ENCODE measurements around the gene CABP2. TPM values are rescaled to one million over a fixed set of nuclear protein-coding genes. Genes with fewer than 3 reads are reported as not detected.
A peak's percentile ranks its signal among the peaks of the same experiment; 100 is the strongest.

Gene CABP2
- total and polyA plus RNA-seq, 10 of the 15 experiments (the other 5 are each of a cell fraction or from before 2014, with no cell fraction given), result not detected

DNA sequence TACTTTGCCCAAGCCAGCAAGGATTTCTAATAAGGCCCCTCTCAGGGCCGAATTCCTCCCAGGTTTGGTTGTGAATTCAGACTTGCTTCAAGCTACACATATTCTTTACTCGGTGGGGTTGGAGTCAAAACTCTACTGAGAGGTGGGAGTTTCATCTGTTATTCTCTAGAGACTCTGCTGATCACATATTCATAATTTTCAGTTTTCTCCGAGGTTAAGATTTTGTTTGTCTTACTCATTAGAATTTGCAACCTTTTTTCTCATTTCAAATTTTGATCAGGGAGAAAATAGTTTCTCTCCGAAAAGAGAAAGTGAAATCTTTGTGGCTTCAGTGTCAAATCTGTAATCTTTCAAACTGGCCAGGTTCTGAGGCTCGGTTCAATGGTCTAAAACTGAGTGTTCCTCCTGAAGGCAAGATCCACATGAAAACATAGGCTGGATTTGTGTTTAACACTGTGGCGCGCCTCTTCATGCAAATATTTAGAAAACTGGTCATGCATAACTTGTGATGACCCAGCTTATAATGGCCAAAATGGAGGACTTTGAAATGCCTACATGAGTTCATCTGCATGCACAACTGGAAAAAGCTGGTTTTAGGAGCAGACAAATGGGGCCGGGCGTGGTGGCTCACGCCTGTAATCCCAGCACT is 38.8 kb upstream of the CABP2 start (continued):
- TF ChIP-seq E2F8 (IDR thresholded peaks at IDR 0.05; ENCODE audit: low read depth, partially characterized antibody) (peak; percentile 46), RB1 (IDR thresholded peaks at IDR 0.05; ENCODE audit: borderline replicate concordance) (no peak), NFXL1 (IDR thresholded peaks at IDR 0.05; ENCODE audit: borderline replicate concordance) (no peak), DPF2 (IDR thresholded peaks at IDR 0.05) (peak; percentile 57; the same call in 1 of the 2 replicates), HDAC2 (IDR thresholded peaks at IDR 0.05) (no peak), NFIC (IDR thresholded peaks at IDR 0.05; ENCODE audit: low read depth, low read length) (peak; percentile 69; the same call in 1 of the 2 replicates), RFX5 (IDR thresholded peaks at IDR 0.05; ENCODE audit: low read depth, low read length) (no peak), KDM1A (IDR thresholded peaks at IDR 0.05; ENCODE audit: borderline replicate concordance) (no peak), KLF5 (IDR thresholded peaks at IDR 0.05; ENCODE audit: partially characterized antibody) (no peak), SIX5 (IDR thresholded peaks at IDR 0.05; ENCODE audit: low read depth, low read length, severe bottlenecking) (no peak), IRF3 (IDR thresholded peaks at IDR 0.05) (no peak), CREM (IDR thresholded peaks at IDR 0.05; ENCODE audit: low read depth) (no peak), WRNIP1 (IDR thresholded peaks at IDR 0.05; ENCODE audit: borderline replicate concordance, low read depth, low read length) (no peak), CHD2 (IDR thresholded peaks at IDR 0.05; ENCODE audit: borderline replicate concordance, low read depth, low read length) (no peak), SUPT20H (IDR thresholded peaks at IDR 0.05; ENCODE audit: borderline replicate concordance, control insufficient read depth, low read depth, low read length) (no peak), ASH2L (IDR thresholded peaks at IDR 0.05; ENCODE audit: borderline replicate concordance, low read depth) (no peak), MEF2B (IDR thresholded peaks at IDR 0.05; ENCODE audit: partially characterized antibody, poor library complexity, severe bottlenecking) (peak; percentile 94), HDAC6 (IDR thresholded peaks at IDR 0.05; ENCODE audit: unreplicated experiment) (no peak), YY1 (IDR thresholded peaks at IDR 0.05; ENCODE audit: low read depth, low read length) (peak; percentile 68; the same call in 1 of the 2 replicates)
- TF ChIP-seq, protein P1, sequence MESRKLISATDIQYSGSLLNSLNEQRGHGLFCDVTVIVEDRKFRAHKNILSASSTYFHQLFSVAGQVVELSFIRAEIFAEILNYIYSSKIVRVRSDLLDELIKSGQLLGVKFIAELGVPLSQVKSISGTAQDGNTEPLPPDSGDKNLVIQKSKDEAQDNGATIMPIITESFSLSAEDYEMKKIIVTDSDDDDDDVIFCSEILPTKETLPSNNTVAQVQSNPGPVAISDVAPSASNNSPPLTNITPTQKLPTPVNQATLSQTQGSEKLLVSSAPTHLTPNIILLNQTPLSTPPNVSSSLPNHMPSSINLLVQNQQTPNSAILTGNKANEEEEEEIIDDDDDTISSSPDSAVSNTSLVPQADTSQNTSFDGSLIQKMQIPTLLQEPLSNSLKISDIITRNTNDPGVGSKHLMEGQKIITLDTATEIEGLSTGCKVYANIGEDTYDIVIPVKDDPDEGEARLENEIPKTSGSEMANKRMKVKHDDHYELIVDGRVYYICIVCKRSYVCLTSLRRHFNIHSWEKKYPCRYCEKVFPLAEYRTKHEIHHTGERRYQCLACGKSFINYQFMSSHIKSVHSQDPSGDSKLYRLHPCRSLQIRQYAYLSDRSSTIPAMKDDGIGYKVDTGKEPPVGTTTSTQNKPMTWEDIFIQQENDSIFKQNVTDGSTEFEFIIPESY (IDR thresholded peaks at IDR 0.05), result no peak
- TF ChIP-seq, protein P2, sequence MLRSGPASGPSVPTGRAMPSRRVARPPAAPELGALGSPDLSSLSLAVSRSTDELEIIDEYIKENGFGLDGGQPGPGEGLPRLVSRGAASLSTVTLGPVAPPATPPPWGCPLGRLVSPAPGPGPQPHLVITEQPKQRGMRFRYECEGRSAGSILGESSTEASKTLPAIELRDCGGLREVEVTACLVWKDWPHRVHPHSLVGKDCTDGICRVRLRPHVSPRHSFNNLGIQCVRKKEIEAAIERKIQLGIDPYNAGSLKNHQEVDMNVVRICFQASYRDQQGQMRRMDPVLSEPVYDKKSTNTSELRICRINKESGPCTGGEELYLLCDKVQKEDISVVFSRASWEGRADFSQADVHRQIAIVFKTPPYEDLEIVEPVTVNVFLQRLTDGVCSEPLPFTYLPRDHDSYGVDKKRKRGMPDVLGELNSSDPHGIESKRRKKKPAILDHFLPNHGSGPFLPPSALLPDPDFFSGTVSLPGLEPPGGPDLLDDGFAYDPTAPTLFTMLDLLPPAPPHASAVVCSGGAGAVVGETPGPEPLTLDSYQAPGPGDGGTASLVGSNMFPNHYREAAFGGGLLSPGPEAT (IDR thresholded peaks at IDR 0.05; ENCODE audit: low read depth), result peak; percentile 82
- TF ChIP-seq, protein P3, sequence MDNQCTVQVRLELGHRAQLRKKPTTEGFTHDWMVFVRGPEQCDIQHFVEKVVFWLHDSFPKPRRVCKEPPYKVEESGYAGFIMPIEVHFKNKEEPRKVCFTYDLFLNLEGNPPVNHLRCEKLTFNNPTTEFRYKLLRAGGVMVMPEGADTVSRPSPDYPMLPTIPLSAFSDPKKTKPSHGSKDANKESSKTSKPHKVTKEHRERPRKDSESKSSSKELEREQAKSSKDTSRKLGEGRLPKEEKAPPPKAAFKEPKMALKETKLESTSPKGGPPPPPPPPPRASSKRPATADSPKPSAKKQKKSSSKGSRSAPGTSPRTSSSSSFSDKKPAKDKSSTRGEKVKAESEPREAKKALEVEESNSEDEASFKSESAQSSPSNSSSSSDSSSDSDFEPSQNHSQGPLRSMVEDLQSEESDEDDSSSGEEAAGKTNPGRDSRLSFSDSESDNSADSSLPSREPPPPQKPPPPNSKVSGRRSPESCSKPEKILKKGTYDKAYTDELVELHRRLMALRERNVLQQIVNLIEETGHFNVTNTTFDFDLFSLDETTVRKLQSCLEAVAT (IDR thresholded peaks at IDR 0.05), result peak; percentile 64
